Hepatocyte (in vitro differentiated cells): Measurements from ENCODE around the gene ZSCAN12. TPM values are rescaled to one million over a fixed set of nuclear protein-coding genes. Genes with fewer than 3 reads are reported as not detected.

Source experiments
- DNase-seq: peaks from one replicate; pipeline ENCODE4 v3.0.0-alpha.2; 2016; ENCODE audit warnings: low spot score
- H2AFZ ChIP-seq: fragments of 200-600 bp; sonication (generic); 2 replicates; pipeline ENCODE4 v1.6.0; 2016; ENCODE audit warnings: antibody characterized with exemption, mild to moderate bottlenecking
- H3K27ac ChIP-seq: fragments of 200-600 bp; sonication (generic); 2 replicates; pipeline ENCODE4 v1.5.1; 2016; ENCODE audit warnings: mild to moderate bottlenecking
- H3K27me3 ChIP-seq: fragments of 200-600 bp; sonication (generic); 2 replicates; pipeline ENCODE4 v1.6.1; 2016
- H3K36me3 ChIP-seq: fragments of 200-600 bp; sonication (generic); replicated peaks from 2 replicates; pipeline ENCODE4 v1.5.1; 2016; ENCODE audit warnings: low read depth; ENCODE audit not compliant: insufficient read depth
- H3K4me1 ChIP-seq: fragments of 200-600 bp; sonication (generic); 2 replicates; pipeline ENCODE4 v1.5.1; 2016; ENCODE audit warnings: mild to moderate bottlenecking, moderate library complexity; ENCODE audit not compliant: insufficient read depth
- H3K4me2 ChIP-seq: fragments of 200-600 bp; sonication (generic); 2 replicates; pipeline ENCODE4 v1.6.0; 2016
- H3K4me3 ChIP-seq: fragments of 200-600 bp; sonication (generic); 2 replicates; pipeline ENCODE4 v1.5.1; 2016; ENCODE audit warnings: mild to moderate bottlenecking
- H3K79me2 ChIP-seq: fragments of 200-600 bp; sonication (generic); 2 replicates; pipeline ENCODE4 v1.6.0; 2017; ENCODE audit warnings: mild to moderate bottlenecking
- H3K9me2 ChIP-seq: fragments of 200-600 bp; sonication (generic); replicated peaks from 2 replicates; pipeline ENCODE4 v1.6.0; 2017; ENCODE audit warnings: mild to moderate bottlenecking; ENCODE audit not compliant: insufficient read depth
- H3K9me3 ChIP-seq: fragments of 200-600 bp; sonication (generic); 2 replicates; pipeline ENCODE4 v1.5.1; 2016; ENCODE audit warnings: low read depth, mild to moderate bottlenecking
- H4K20me1 ChIP-seq: fragments of 200-600 bp; sonication (generic); 2 replicates; pipeline ENCODE4 v1.6.0; 2016; ENCODE audit warnings: mild to moderate bottlenecking; ENCODE audit not compliant: insufficient read depth, poor library complexity, severe bottlenecking
- CTCF ChIP-seq: fragments of 200-600 bp; sonication (generic); IDR thresholded peaks from 2 replicates; pipeline ENCODE4 v1.5.1; 2016; ENCODE audit warnings: antibody characterized with exemption, mild to moderate bottlenecking; ENCODE audit not compliant: poor library complexity
- EZH2 ChIP-seq: fragments of 200-600 bp; sonication (generic); IDR thresholded peaks from 2 replicates; pipeline ENCODE4 v1.6.1; 2016; ENCODE audit warnings: antibody characterized with exemption, mild to moderate bottlenecking, borderline replicate concordance
- EZH2phosphoT487 ChIP-seq: fragments of 200-600 bp; sonication (generic); IDR thresholded peaks from one replicate; pipeline ENCODE4 v1.6.1; 2018; ENCODE audit warnings: antibody characterized with exemption, mild to moderate bottlenecking, low read depth, moderate library complexity; ENCODE audit not compliant: unreplicated experiment, severe bottlenecking
- WGBS: methylation state at CpG from one replicate; pipeline ENCODE4 v1.1.6; 2016; ENCODE audit warnings: low lambda C conversion rate; ENCODE audit errors: missing lambda C conversion rate; 5-methylcytosine and 5-hydroxymethylcytosine counted together
- polyA plus RNA-seq: library from polyadenylated mRNA; unstranded; fragments of >200 nt; fragmentation: Nextera tagmentation; extraction: Ambion mirVana; gene quantifications from 2 replicates; pipeline ENCODE4 v1.2.1, GENCODE V29; 2016
- total RNA-seq: library from RNA; depleted of rRNA; stranded (reverse); fragments of >200 nt; gene quantifications from 2 replicates; pipeline ENCODE4 v1.2.3, GENCODE V29; 2014

The ZSCAN12 gene
- total and polyA plus RNA-seq, 2 experiments from 2014 or later: 2.1 to 6.1 TPM

- H3K9me3 ChIP-seq: peaks cover 9% of the 10 kb centered on the region
- H3K9me2 ChIP-seq: no peaks in the 10 kb centered on the region
- H4K20me1 ChIP-seq: no peaks in the 10 kb centered on the region
- DNase-seq: no peak
- peaks cover 10% of the 10 kb centered on the region for H3K36me3 ChIP-seq
- H3K4me1 ChIP-seq: peaks cover 6% of the 10 kb centered on the region
- no peak overlapping the region for H3K4me3 ChIP-seq
- WGBS: 94% methylated on average over 2 of the region's 2 CpGs
- no peaks in the 10 kb centered on the region for H3K27me3 ChIP-seq
- H3K79me2 ChIP-seq: peaks cover 41% of the 10 kb centered on the region
- H3K4me2 ChIP-seq: no peak overlapping the region
- no peak overlapping the region for H2AFZ ChIP-seq
- no peak overlapping the region for H3K27ac ChIP-seq
- TF ChIP-seq CTCF (no peak), EZH2phosphoT487 (no peak), EZH2 (no peak)
These were observed 19.2 kb downstream of the ZSCAN12 start for GRCh38 chr6:28380381-28380780.

GRCh38 chr6:28378644-28379043 is 20.9 kb downstream of the ZSCAN12 start:
- Histone ChIP-seq H3K27me3 (no peaks in the 10 kb centered on the region), H3K36me3 (peaks cover 10% of the 10 kb centered on the region), H3K4me2 (no peak overlapping the region), H3K9me3 (peaks cover 9% of the 10 kb centered on the region), H3K9me2 (no peaks in the 10 kb centered on the region), H2AFZ (no peak overlapping the region), H3K4me1 (peaks cover 6% of the 10 kb centered on the region), H4K20me1 (no peaks in the 10 kb centered on the region), H3K27ac (no peak overlapping the region), H3K79me2 (peaks cover 38% of the 10 kb centered on the region), H3K4me3 (no peak overlapping the region)
- no peak for TF ChIP-seq EZH2
- no peak for TF ChIP-seq EZH2phosphoT487
- TF ChIP-seq CTCF: no peak
- DNase-seq: no peak

- Histone ChIP-seq H3K79me2 (peaks cover 38% of the 10 kb centered on the region), H4K20me1 (no peaks in the 10 kb centered on the region), H3K27ac (no peak overlapping the region), H3K9me2 (no peaks in the 10 kb centered on the region), H3K4me2 (no peak overlapping the region), H3K9me3 (peaks cover 9% of the 10 kb centered on the region), H3K4me3 (no peak overlapping the region), H3K4me1 (peaks cover 5% of the 10 kb centered on the region), H3K27me3 (no peaks in the 10 kb centered on the region), H3K36me3 (peaks cover 10% of the 10 kb centered on the region), H2AFZ (no peak overlapping the region)
- no peak for DNase-seq
- WGBS: 95% methylated on average over 1 of the region's 1 CpG
- TF ChIP-seq CTCF (no peak), EZH2 (no peak), EZH2phosphoT487 (no peak)
These were observed 21.7 kb downstream of the ZSCAN12 start for GRCh38 chr6:28377879-28378278.

- no peak for TF ChIP-seq EZH2phosphoT487
- TF ChIP-seq EZH2: no peak
- no peak for TF ChIP-seq CTCF
- Histone ChIP-seq H2AFZ (no peak overlapping the region), H4K20me1 (no peaks in the 10 kb centered on the region), H3K36me3 (no peaks in the 10 kb centered on the region), H3K9me2 (no peaks in the 10 kb centered on the region), H3K4me2 (no peak overlapping the region), H3K4me1 (no peaks in the 10 kb centered on the region), H3K9me3 (peaks cover 6% of the 10 kb centered on the region), H3K27ac (no peak overlapping the region), H3K4me3 (no peak overlapping the region), H3K27me3 (no peaks in the 10 kb centered on the region), H3K79me2 (peaks cover 2% of the 10 kb centered on the region)
- DNase-seq: no peak
- 94% methylated on average over 1 of the region's 1 CpG for WGBS
These were observed 25.6 kb downstream of the ZSCAN12 start for GRCh38 chr6:28373925-28374324.
